ENCODE measurements around the gene KLK10.
"Not testable (repeated sequence)": the region's sequence is repeated elsewhere in the genome, so short reads cannot be mapped to it uniquely, and the experiment has no call there.

KLK10 gene

GRCh38 chr19:51001515-51001914, 18.0 kb downstream of the KLK10 start, which contains the start of gene KLK8:
Gene KLK8 (minus strand): TSS chr19:51001604. CDS start chr19:51001167, 437 bp downstream.
- DNase-seq (ENCODE audit: low read depth) = no peak

- DNase-seq (ENCODE audit: low read depth) = no peak
Observed at GRCh38 chr19:51000981-51001380, 18.5 kb downstream of the KLK10 start.

- no peak for DNase-seq (ENCODE audit: low read depth)
Observed at GRCh38 chr19:51000426-51000825, 19.1 kb downstream of the KLK10 start.

GRCh38 chr19:50998686-50999085, 20.8 kb downstream of the KLK10 start:
- no peak for DNase-seq (ENCODE audit: low read depth)

- no peak for DNase-seq (ENCODE audit: low read depth)
Observed at GRCh38 chr19:50998061-50998460, 21.4 kb downstream of the KLK10 start.

- no peak for DNase-seq (ENCODE audit: low read depth)
Observed at GRCh38 chr19:50994129-50994528, 25.4 kb downstream of the KLK10 start.

- DNase-seq (ENCODE audit: low read depth) = no peak
Observed at GRCh38 chr19:50992666-50993035, 26.9 kb downstream of the KLK10 start.

GRCh38 chr19:50984416-50984815, 35.1 kb downstream of the KLK10 start:
- not testable (repeated sequence) for DNase-seq (ENCODE audit: low read depth)

- DNase-seq (ENCODE audit: low read depth) = no peak
Observed at GRCh38 chr19:50983625-50984292, 35.8 kb downstream of the KLK10 start, which contains the start of gene KLK7. Gene KLK7 (minus strand): TSS chr19:50983917. CDS start chr19:50982399, 1,518 bp downstream.

- DNase-seq (ENCODE audit: low read depth) = no peak
Observed at GRCh38 chr19:50982186-50982585, 37.3 kb downstream of the KLK10 start.

- no peak for DNase-seq (ENCODE audit: low read depth)
Observed at GRCh38 chr19:50981587-50982146, 37.8 kb downstream of the KLK10 start.

GRCh38 chr19:50980208-50980607, 39.3 kb downstream of the KLK10 start:
- DNase-seq (ENCODE audit: low read depth) = no peak

GRCh38 chr19:50979758-50980157, 39.8 kb downstream of the KLK10 start:
- no peak for DNase-seq (ENCODE audit: low read depth)

- DNase-seq (ENCODE audit: low read depth) = no peak
Observed at GRCh38 chr19:50978772-50979390, 40.6 kb downstream of the KLK10 start.

GRCh38 chr19:50977626-50978025, 41.9 kb downstream of the KLK10 start:
- DNase-seq (ENCODE audit: low read depth) = no peak

GRCh38 chr19:50975766-50976165, 43.7 kb downstream of the KLK10 start:
- DNase-seq (ENCODE audit: low read depth) = no peak

GRCh38 chr19:50974702-50975556, 44.6 kb downstream of the KLK10 start:
- DNase-seq (ENCODE audit: low read depth) = no peak

- DNase-seq (ENCODE audit: low read depth) = no peak
Observed at GRCh38 chr19:50972795-50973376, 46.6 kb downstream of the KLK10 start.

GRCh38 chr19:50969810-50970209, 49.7 kb downstream of the KLK10 start:
- not testable (repeated sequence) for DNase-seq (ENCODE audit: low read depth)

- no peak for DNase-seq (ENCODE audit: low read depth)
Observed at GRCh38 chr19:50969413-50969760, 50.1 kb downstream of the KLK10 start, which contains the start of gene KLK6. Gene KLK6 (minus strand): TSS chr19:50969591. CDS start chr19:50968104, 1,487 bp downstream.

- DNase-seq (ENCODE audit: low read depth) = no peak
Observed at GRCh38 chr19:50968716-50969412, 50.6 kb downstream of the KLK10 start.

All from activated T-cell treated with anti-CD3 and anti-CD28 coated beads for 24 hours (primary cell).